ENCODE data around the gene NAT8L.

NAT8L gene

GRCh38 chr4:2065106-2065930, 6.2 kb downstream of the NAT8L start:
- DNase-seq, result no peak

GRCh38 chr4:2066011-2066551, 7.0 kb downstream of the NAT8L start:
- DNase-seq, result no peak

GRCh38 chr4:2066571-2067445, 7.7 kb downstream of the NAT8L start:
- DNase-seq, result no peak

GRCh38 chr4:2067446-2068197, 8.5 kb downstream of the NAT8L start:
- DNase-seq, result no peak

- DNase-seq, result no peak
Observed at GRCh38 chr4:2068198-2068470, 9.0 kb downstream of the NAT8L start.

GRCh38 chr4:2068566-2068965, 9.4 kb downstream of the NAT8L start:
- DNase-seq, result no peak

- DNase-seq, result no peak
Observed at GRCh38 chr4:2069161-2069971, 10.2 kb downstream of the NAT8L start.

GRCh38 chr4:2069986-2070385, 10.9 kb downstream of the NAT8L start:
- no peak for DNase-seq

GRCh38 chr4:2070421-2071251, 11.5 kb downstream of the NAT8L start:
- no peak for DNase-seq

- DNase-seq, result no peak
Observed at GRCh38 chr4:2071252-2071911, 12.3 kb downstream of the NAT8L start.

- no peak for DNase-seq
Observed at GRCh38 chr4:2071912-2072867, 13.1 kb downstream of the NAT8L start.

- DNase-seq, result no peak
Observed at GRCh38 chr4:2072971-2073807, 14.1 kb downstream of the NAT8L start.

GRCh38 chr4:2073808-2074481, 14.8 kb downstream of the NAT8L start:
- no peak for DNase-seq

GRCh38 chr4:2074588-2074987, 15.5 kb downstream of the NAT8L start:
- no peak for DNase-seq

GRCh38 chr4:2075171-2075986, 16.3 kb downstream of the NAT8L start:
- no peak for DNase-seq

GRCh38 chr4:2075987-2076907, 17.1 kb downstream of the NAT8L start:
- DNase-seq, result no peak

Measured in SIG-M5 (cell line).